SK-N-SH treated with all-trans-retinoic acid at 6 μM for 48 hours (cell line): Measurements from ENCODE around the gene MRRF.
"Not testable (repeated sequence)": the region's sequence is repeated elsewhere in the genome, so short reads cannot be mapped to it uniquely, and the experiment has no call there.

Experiments used
- ATAC-seq: fragments of 200-7000 bp; cut with Tn5 transposase; 3 replicates; pipeline ENCODE4 v1.9.1; 2020; ENCODE audit warnings: mild to moderate bottlenecking, moderate library complexity
- BACH2 ChIP-seq: fragments of 250-450 bp; sonication (Bioruptor Pico); IDR thresholded peaks from 2 replicates; pipeline ENCODE4 v1.9.0; 2021; ENCODE audit warnings: mild to moderate bottlenecking, borderline replicate concordance
- CSDC2 ChIP-seq: fragments of 250-450 bp; sonication (Bioruptor Pico); IDR thresholded peaks from 2 replicates; pipeline ENCODE4 v1.5.0; 2020; ENCODE audit warnings: mild to moderate bottlenecking, moderate library complexity
- CSRNP3 ChIP-seq: fragments of 250-450 bp; sonication (Bioruptor Pico); IDR thresholded peaks from 2 replicates; pipeline ENCODE4 v1.5.1; 2021; ENCODE audit warnings: mild to moderate bottlenecking, moderate library complexity
- GLIS3 ChIP-seq: fragments of 250-450 bp; sonication (Bioruptor Pico); IDR thresholded peaks from 2 replicates; pipeline ENCODE4 v1.5.0; 2020; ENCODE audit warnings: mild to moderate bottlenecking, moderate library complexity
- ISL1 ChIP-seq: fragments of 250-450 bp; sonication (Bioruptor Pico); IDR thresholded peaks from 2 replicates; pipeline ENCODE4 v2.1.2; 2022; ENCODE audit warnings: mild to moderate bottlenecking, moderate library complexity
- OSR1 ChIP-seq: fragments of 250-450 bp; sonication (Bioruptor Pico); IDR thresholded peaks from 2 replicates; pipeline ENCODE4 v1.8.0; 2022; ENCODE audit warnings: moderate library complexity, mild to moderate bottlenecking, inconsistent platforms
- POU6F1 ChIP-seq: fragments of 250-450 bp; sonication (Bioruptor Pico); IDR thresholded peaks from 2 replicates; pipeline ENCODE4 v1.8.0; 2021; ENCODE audit warnings: low read depth, mild to moderate bottlenecking, moderate library complexity, borderline replicate concordance
- PPARA ChIP-seq: fragments of 250-450 bp; sonication (Bioruptor Pico); IDR thresholded peaks from 2 replicates; pipeline ENCODE4 v1.5.0; 2020; ENCODE audit warnings: mild to moderate bottlenecking, borderline replicate concordance
- RARB ChIP-seq: fragments of 250-450 bp; sonication (Bioruptor Pico); IDR thresholded peaks from 2 replicates; pipeline ENCODE4 v1.8.0; 2021; ENCODE audit warnings: mild to moderate bottlenecking, moderate library complexity
- SNAI2 ChIP-seq: fragments of 250-450 bp; sonication (Bioruptor Pico); IDR thresholded peaks from 2 replicates; pipeline ENCODE4 v1.5.0; 2020; ENCODE audit warnings: mild to moderate bottlenecking, moderate library complexity
- TCF4 ChIP-seq: fragments of 250-450 bp; sonication (Bioruptor Pico); IDR thresholded peaks from 2 replicates; pipeline ENCODE4 v1.8.0; 2021; ENCODE audit warnings: mild to moderate bottlenecking, moderate library complexity, borderline replicate concordance
- TOX ChIP-seq: fragments of 250-450 bp; sonication (Bioruptor Pico); IDR thresholded peaks from 2 replicates; pipeline ENCODE4 v1.8.0; 2021; ENCODE audit warnings: mild to moderate bottlenecking, moderate library complexity, borderline replicate concordance
- TSHZ2 ChIP-seq: fragments of 250-450 bp; sonication (Bioruptor Pico); IDR thresholded peaks from 2 replicates; pipeline ENCODE4 v1.5.0; 2020; ENCODE audit warnings: mild to moderate bottlenecking, moderate library complexity
- ZC3H10 ChIP-seq: fragments of 250-450 bp; sonication (Bioruptor Pico); IDR thresholded peaks from 2 replicates; pipeline ENCODE4 v1.5.1; 2021; ENCODE audit warnings: mild to moderate bottlenecking, moderate library complexity
- ZFP3 ChIP-seq: fragments of 250-450 bp; sonication (Bioruptor Pico); IDR thresholded peaks from 2 replicates; pipeline ENCODE4 v1.5.0; 2020; ENCODE audit warnings: mild to moderate bottlenecking, moderate library complexity
- ZFP30 ChIP-seq: fragments of 450-650 bp; formaldehyde crosslinking; IDR thresholded peaks from 2 replicates; pipeline ENCODE4 v1.5.0; 2022; ENCODE audit warnings: mild to moderate bottlenecking, moderate library complexity
- ZNF70 ChIP-seq: fragments of 450-650 bp; formaldehyde crosslinking; IDR thresholded peaks from 2 replicates; pipeline ENCODE4 v1.5.0; 2020; ENCODE audit warnings: mild to moderate bottlenecking, moderate library complexity
- ZNF8 ChIP-seq: fragments of 450-650 bp; formaldehyde crosslinking; IDR thresholded peaks from 2 replicates; pipeline ENCODE4 v1.5.0; 2020; ENCODE audit warnings: mild to moderate bottlenecking, moderate library complexity
- TF ChIP-seq, protein P1 (sequence below): fragments of 250-450 bp; sonication (Bioruptor Pico); IDR thresholded peaks from 2 replicates; pipeline ENCODE4 v1.5.1; 2020; ENCODE audit warnings: low read depth, mild to moderate bottlenecking, moderate library complexity
- TF ChIP-seq, protein P2 (sequence below): fragments of 250-450 bp; sonication (Bioruptor Pico); IDR thresholded peaks from 2 replicates; pipeline ENCODE4 v1.8.0; 2020; ENCODE audit warnings: mild to moderate bottlenecking, moderate library complexity, borderline replicate concordance

Gene MRRF

DNA sequence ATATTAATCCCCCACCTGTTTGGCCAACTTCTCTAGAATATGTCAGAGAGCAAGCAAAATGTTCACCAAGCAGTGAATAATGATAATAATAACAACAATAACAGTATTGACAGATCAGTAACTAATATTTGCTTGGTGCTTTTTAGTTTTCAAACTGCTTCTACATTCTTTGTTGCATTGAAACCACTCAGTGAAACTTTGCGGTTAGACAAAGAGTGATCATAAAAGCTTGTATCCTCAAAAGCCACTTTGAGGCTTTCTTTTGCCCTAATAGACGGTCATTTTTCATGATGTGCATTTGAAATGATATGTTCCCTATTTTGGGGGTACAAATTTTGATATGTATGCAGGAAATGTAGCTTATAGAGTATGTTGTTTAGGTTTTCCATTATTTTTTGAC lies 62.5 kb downstream of the MRRF start:
- no peak for ATAC-seq
- TF ChIP-seq ZFP3 (CRISPR knock-in tag) (no peak), ZNF70 (CRISPR knock-in tag) (no peak), ZC3H10 (no peak), BACH2 (no peak)

- no peak for ATAC-seq
- no peak for TF ChIP-seq ZNF8
- no peak for TF ChIP-seq ISL1 (CRISPR knock-in tag)
- TF ChIP-seq ZNF70 (CRISPR knock-in tag): no peak
- TF ChIP-seq CSRNP3 (CRISPR knock-in tag): no peak
- no peak for TF ChIP-seq TOX (CRISPR knock-in tag)
- TF ChIP-seq SNAI2 (CRISPR knock-in tag): no peak
Measured at GRCh38 chr9:122329597-122329996, 64.9 kb downstream of the MRRF start.

GRCh38 chr9:122330466-122330865 lies 65.8 kb downstream of the MRRF start:
- ATAC-seq: not testable (repeated sequence)

DNA sequence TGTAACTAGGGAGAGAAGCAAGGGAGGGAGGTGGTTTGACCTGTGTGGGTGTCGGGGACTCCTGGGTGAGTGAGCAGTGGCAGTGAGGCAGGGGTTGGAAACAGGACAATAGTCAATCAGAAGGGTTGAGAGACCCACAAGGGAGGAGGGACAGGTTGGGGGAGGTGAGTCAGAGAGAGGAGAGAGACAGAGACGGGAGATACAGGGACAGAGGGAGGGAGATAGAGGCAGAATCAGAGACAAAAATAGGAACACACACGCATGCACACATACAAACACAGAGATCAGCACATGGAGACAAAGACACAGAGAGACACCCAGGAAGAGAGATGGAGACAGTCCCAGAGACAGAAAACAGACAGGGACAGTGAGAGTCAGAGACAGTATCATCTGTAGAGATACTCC lies 66.8 kb downstream of the MRRF start:
- no peak; the same call in 2 of the 3 replicates for ATAC-seq
- TF ChIP-seq SNAI2 (CRISPR knock-in tag) (no peak), PPARA (CRISPR knock-in tag) (no peak), TCF4 (CRISPR knock-in tag) (no peak), BACH2 (no peak), ISL1 (CRISPR knock-in tag) (no peak), CSDC2 (CRISPR knock-in tag) (no peak), ZFP3 (CRISPR knock-in tag) (no peak)

DNA sequence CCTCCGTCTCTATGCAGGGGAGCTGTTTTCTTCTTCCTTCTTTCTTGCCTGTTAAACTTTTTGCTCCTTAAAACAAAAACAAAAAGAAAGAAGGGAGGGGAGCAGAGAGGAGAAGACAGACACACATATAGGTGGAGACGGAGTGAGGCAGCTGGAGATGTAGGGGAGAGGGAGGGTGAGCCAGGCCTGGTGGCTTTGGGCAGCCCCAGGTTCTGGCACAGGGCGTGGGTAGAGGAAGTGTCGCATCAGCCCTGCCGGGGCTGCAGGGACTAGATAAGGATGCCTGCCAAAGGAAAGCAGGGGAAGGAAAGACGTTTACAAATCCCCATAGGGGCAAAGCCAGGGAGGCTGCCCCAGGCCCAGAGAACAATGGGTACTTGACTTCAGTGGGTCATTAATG lies 67.4 kb downstream of the MRRF start:
- TF ChIP-seq ISL1 (CRISPR knock-in tag): no peak
- TF ChIP-seq ZFP30 (CRISPR knock-in tag): no peak
- TF ChIP-seq, protein P1, sequence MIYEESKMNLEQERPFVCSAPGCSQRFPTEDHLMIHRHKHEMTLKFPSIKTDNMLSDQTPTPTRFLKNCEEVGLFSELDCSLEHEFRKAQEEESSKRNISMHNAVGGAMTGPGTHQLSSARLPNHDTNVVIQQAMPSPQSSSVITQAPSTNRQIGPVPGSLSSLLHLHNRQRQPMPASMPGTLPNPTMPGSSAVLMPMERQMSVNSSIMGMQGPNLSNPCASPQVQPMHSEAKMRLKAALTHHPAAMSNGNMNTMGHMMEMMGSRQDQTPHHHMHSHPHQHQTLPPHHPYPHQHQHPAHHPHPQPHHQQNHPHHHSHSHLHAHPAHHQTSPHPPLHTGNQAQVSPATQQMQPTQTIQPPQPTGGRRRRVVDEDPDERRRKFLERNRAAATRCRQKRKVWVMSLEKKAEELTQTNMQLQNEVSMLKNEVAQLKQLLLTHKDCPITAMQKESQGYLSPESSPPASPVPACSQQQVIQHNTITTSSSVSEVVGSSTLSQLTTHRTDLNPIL (CRISPR knock-in tag): no peak
- no peak for TF ChIP-seq BACH2
- TF ChIP-seq SNAI2 (CRISPR knock-in tag): no peak
- no peak for TF ChIP-seq POU6F1 (CRISPR knock-in tag)
- TF ChIP-seq OSR1 (CRISPR knock-in tag): no peak
- no peak for TF ChIP-seq RARB (CRISPR knock-in tag)
- TF ChIP-seq ZC3H10: no peak
- TF ChIP-seq CSRNP3 (CRISPR knock-in tag): no peak
- TF ChIP-seq GLIS3 (CRISPR knock-in tag): no peak
- no peak for TF ChIP-seq ZNF70 (CRISPR knock-in tag)
- TF ChIP-seq ZFP3 (CRISPR knock-in tag): no peak
- TF ChIP-seq, protein P2, sequence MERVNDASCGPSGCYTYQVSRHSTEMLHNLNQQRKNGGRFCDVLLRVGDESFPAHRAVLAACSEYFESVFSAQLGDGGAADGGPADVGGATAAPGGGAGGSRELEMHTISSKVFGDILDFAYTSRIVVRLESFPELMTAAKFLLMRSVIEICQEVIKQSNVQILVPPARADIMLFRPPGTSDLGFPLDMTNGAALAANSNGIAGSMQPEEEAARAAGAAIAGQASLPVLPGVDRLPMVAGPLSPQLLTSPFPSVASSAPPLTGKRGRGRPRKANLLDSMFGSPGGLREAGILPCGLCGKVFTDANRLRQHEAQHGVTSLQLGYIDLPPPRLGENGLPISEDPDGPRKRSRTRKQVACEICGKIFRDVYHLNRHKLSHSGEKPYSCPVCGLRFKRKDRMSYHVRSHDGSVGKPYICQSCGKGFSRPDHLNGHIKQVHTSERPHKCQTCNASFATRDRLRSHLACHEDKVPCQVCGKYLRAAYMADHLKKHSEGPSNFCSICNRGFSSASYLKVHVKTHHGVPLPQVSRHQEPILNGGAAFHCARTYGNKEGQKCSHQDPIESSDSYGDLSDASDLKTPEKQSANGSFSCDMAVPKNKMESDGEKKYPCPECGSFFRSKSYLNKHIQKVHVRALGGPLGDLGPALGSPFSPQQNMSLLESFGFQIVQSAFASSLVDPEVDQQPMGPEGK (CRISPR knock-in tag): no peak
- no peak for TF ChIP-seq TOX (CRISPR knock-in tag)
- TF ChIP-seq TSHZ2 (CRISPR knock-in tag): no peak
- ATAC-seq: peak; percentile 18; the same call in 2 of the 3 replicates
